Measurements from ENCODE around the gene CLDN20. TPM values are rescaled to one million over a fixed set of nuclear protein-coding genes. Genes with fewer than 3 reads are reported as not detected.
"Not testable (repeated sequence)": the region's sequence is repeated elsewhere in the genome, so short reads cannot be mapped to it uniquely, and the experiment has no call there.

Gene CLDN20
- total and polyA plus RNA-seq, 2 of the 8 experiments (the other 6 are each of a cell fraction or from before 2014, with no cell fraction given) = not detected

DNA sequence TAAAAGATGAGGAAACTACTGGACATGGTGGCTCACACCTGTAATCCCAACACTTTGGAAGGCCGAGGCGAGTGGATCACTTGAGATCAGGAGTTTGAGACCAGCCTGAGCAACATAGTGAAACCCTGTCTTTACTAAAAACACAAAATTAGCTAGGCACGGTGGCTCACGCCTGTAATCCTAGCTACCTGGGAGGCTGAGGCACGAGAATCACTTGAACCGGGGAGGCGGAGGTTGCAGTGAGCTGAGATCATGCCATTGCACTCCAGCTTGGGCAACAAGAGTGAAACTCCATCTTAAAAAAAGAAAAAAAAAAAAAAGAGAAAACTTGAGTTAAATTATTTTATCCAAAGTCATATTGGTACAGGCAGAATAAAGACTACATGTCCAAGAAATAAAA, 49.1 kb downstream of the CLDN20 start:
- ChIA-PET CTCF (ENCODE audit: partially characterized antibody) (interaction anchor here (0.7 to 1.3 kb wide), 3 partner anchors 16 to 183 kb away, joined by 3 to 6 read pairs (median 5); no protein-coding TSS in a partner anchor), POLR2A (ENCODE audit: partially characterized antibody) (interaction anchor here (0.9 to 1.1 kb wide), 4 partner anchors 10 to 34 kb away, joined by 3 read pairs; no protein-coding TSS in a partner anchor)
- H3K4me2 ChIP-seq (ENCODE audit: insufficient read depth in 1 of 2, low read depth in 2 of 2, low read length in 2 of 2) = peak overlapping the region; percentile 85 to 95; a peak in 3 of 4 replicates
- H3K4ac ChIP-seq (replicated peaks; ENCODE audit: insufficient read length, low read depth, low read length); H3K9ac ChIP-seq (replicated peaks in 1 of 4; ENCODE audit: extremely low read depth in 1 of 4, low read depth in 3 of 4, low read length in 3 of 4); H2AK5ac ChIP-seq (ENCODE audit: low read depth, low read length); H2BK15ac ChIP-seq (ENCODE audit: low read length); DNase-seq (ENCODE audit: low read depth in 1 of 2, low spot score in 2 of 2); H4K8ac ChIP-seq (ENCODE audit: extremely low read depth, insufficient read depth, low read length); H3K56ac ChIP-seq (replicated peaks; ENCODE audit: insufficient read length, low read depth, low read length); H3K27me3 ChIP-seq (replicated peaks in 1 of 4; ENCODE audit: control insufficient read depth in 3 of 4, extremely low read depth in 1 of 4, insufficient read depth in 3 of 4, low read length in 3 of 4); H3K79me1 ChIP-seq (ENCODE audit: low read depth, low read length); H4K5ac ChIP-seq (ENCODE audit: insufficient read length, low read depth, low read length); H3K23me2 ChIP-seq (ENCODE audit: low read depth, low read length); H4K91ac ChIP-seq (replicated peaks; ENCODE audit: insufficient read length, low read length); H3K27ac ChIP-seq (ENCODE audit: low read depth, low read length); H3K23ac ChIP-seq (ENCODE audit: insufficient read length); H3K18ac ChIP-seq (ENCODE audit: extremely low read depth, low read length); H2BK120ac ChIP-seq (replicated peaks; ENCODE audit: low read depth, low read length); FAIRE-seq; H3K4me1 ChIP-seq (replicated peaks in 1 of 4; ENCODE audit: control insufficient read depth in 3 of 4, insufficient read depth in 4 of 4, low read length in 3 of 4); H3K14ac ChIP-seq (ENCODE audit: insufficient read length); H2BK5ac ChIP-seq (ENCODE audit: low read depth, low read length); H3K9me3 ChIP-seq (ENCODE audit: insufficient read depth in 2 of 2, low read depth in 1 of 2, low read length in 1 of 2); H2AFZ ChIP-seq (ENCODE audit: low read length); H2BK12ac ChIP-seq (ENCODE audit: low read depth, low read length); H4K20me1 ChIP-seq (replicated peaks in 1 of 2; ENCODE audit: control insufficient read depth in 1 of 2, insufficient read depth in 2 of 2, low read length in 2 of 2); H2BK20ac ChIP-seq (ENCODE audit: low read length): not testable (repeated sequence)
- H3K36me3 ChIP-seq (ENCODE audit: control insufficient read depth in 2 of 4, insufficient read depth in 4 of 4, low read length in 3 of 4) = peaks cover 3 to 47% (median 14%) of the 10 kb centered on the region in 4 experiments; a peak in 7 of 8 replicates
- peak overlapping the region in 2 of 4 experiments; percentile 92 to 94; a peak in 3 of 8 replicates for H3K4me3 ChIP-seq (ENCODE audit: extremely low read depth in 1 of 4, insufficient read depth in 2 of 4, low read depth in 3 of 4, low read length in 4 of 4)
- 94% methylated on average over 7 of the region's 7 CpGs; no CpG with 5 or more reads in 1 of the 2 experiments for WGBS, 2 experiments (ENCODE audit: extremely low coverage in 1 of 2, insufficient coverage in 1 of 2, insufficient read length in 1 of 2, insufficient replicate concordance in 2 of 2, low coverage in 1 of 2, low lambda C conversion rate in 2 of 2, missing lambda C conversion rate in 1 of 2)
- peaks cover 0 to 30% of the 10 kb centered on the region in 2 experiments; a peak in 2 of 4 replicates for H3K79me2 ChIP-seq (ENCODE audit: control insufficient read depth in 1 of 2, insufficient read depth in 2 of 2, low read length in 2 of 2)

All from H1 (cell line).